HG03521 (cell line): ENCODE measurements around the gene RAET1G.

Experiments
- ATAC-seq: cut with Tn5 transposase; IDR thresholded peaks from one replicate; pipeline ENCODE4 v1.9.1; 2021; ENCODE audit warnings: mild to moderate bottlenecking, moderate library complexity; ENCODE audit not compliant: unreplicated experiment

The RAET1G gene

DNA sequence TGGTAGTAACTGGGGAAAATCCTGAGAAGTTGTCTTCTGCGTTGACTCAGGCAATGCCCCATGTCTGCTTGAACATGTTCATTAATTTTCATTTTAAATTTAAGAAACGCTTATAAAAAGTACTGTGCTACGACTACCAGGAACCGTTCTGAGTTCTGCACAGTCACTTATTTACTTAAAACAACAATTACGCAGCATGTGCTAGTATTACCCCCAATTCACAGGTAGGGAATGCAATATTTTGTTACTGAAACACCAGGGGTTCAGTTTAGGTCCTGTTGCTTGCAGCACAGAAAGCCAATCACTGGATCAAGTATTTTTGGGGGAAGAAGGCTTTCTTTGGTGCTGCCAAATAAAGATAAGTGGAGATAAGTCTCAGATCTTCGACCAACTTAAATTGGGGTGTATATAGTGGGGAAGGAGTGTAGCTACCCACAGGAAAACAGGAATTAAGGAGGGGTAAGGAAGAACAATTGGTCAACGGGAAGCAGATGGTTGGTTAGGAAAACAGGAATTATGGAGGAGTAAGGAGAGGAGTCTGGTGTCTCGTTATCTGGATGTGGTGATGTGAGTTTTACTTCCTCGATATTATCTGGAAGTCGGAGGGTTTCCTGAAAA is 53.5 kb downstream of the RAET1G start:
- ATAC-seq: no peak

GRCh38 chr6:149867876-149868640 is 54.9 kb downstream of the RAET1G start:
- ATAC-seq: no peak
